Endothelial cell of hepatic sinusoid (primary cell): ENCODE measurements around the gene SAMD1.

Source experiments
- in situ Hi-C: cut with HindIII; loops from 2 replicates; pipeline ENCODE4 v1.10.0; 2017; ENCODE audit warnings: low sequenced_read_pairs

SAMD1 gene

GRCh38 chr19:14090509-14091080 is at the start of gene SAMD1:
SAMD1 (minus strand) TSS chr19:14090751.
- in situ Hi-C loops = loop anchor here (25.0 kb wide), 1 partner anchor 353 kb away; a partner anchor contains a TSS

- in situ Hi-C loops = loop anchor here (5.0 to 10.0 kb wide), 4 partner anchors 63 to 272 kb away; no protein-coding TSS in a partner anchor
These were observed 49.4 kb upstream of the SAMD1 start for GRCh38 chr19:14139944-14140343.

GRCh38 chr19:14138576-14139265 is 48.2 kb upstream of the SAMD1 start:
- in situ Hi-C loops = loop anchor here (5.0 to 10.0 kb wide), 4 partner anchors 61 to 274 kb away; no protein-coding TSS in a partner anchor

- in situ Hi-C loops = loop anchor here (5.0 to 10.0 kb wide), 4 partner anchors 59 to 276 kb away; no protein-coding TSS in a partner anchor
These were observed 46.1 kb upstream of the SAMD1 start, which contains the start of gene ASF1B for GRCh38 chr19:14136509-14137281. ASF1B (minus strand) TSS chr19:14136589; CDS start chr19:14136456, 133 bp downstream.

- in situ Hi-C loops = loop anchor here (5.0 to 10.0 kb wide), 4 partner anchors 59 to 276 kb away; no protein-coding TSS in a partner anchor
These were observed 45.5 kb upstream of the SAMD1 start for GRCh38 chr19:14135985-14136508.

GRCh38 chr19:14135355-14135754 is 44.8 kb upstream of the SAMD1 start:
- in situ Hi-C loops = loop anchor here (5.0 to 10.0 kb wide), 4 partner anchors 58 to 277 kb away; no protein-coding TSS in a partner anchor

GRCh38 chr19:14127929-14128509 is 37.5 kb upstream of the SAMD1 start:
- in situ Hi-C loops = no loop called here

- in situ Hi-C loops = no loop called here
These were observed 36.6 kb upstream of the SAMD1 start for GRCh38 chr19:14127176-14127575.

GRCh38 chr19:14122924-14123323 is 32.4 kb upstream of the SAMD1 start:
- in situ Hi-C loops = no loop called here

GRCh38 chr19:14120497-14120780 is 29.9 kb upstream of the SAMD1 start:
- in situ Hi-C loops = no loop called here

GRCh38 chr19:14119644-14120496 is 29.3 kb upstream of the SAMD1 start:
- in situ Hi-C loops = no loop called here

GRCh38 chr19:14119146-14119545 is 28.6 kb upstream of the SAMD1 start:
- in situ Hi-C loops = no loop called here

- in situ Hi-C loops = no loop called here
These were observed 27.9 kb upstream of the SAMD1 start for GRCh38 chr19:14118165-14119051.

GRCh38 chr19:14117668-14118164 is 27.2 kb upstream of the SAMD1 start, which contains the start of gene PRKACA:
PRKACA (minus strand) TSS chr19:14117762; CDS start chr19:14117547, 215 bp downstream.
- in situ Hi-C loops = no loop called here

GRCh38 chr19:14116918-14117578 is 26.5 kb upstream of the SAMD1 start:
- in situ Hi-C loops = no loop called here

- in situ Hi-C loops = no loop called here
These were observed 26.0 kb upstream of the SAMD1 start for GRCh38 chr19:14116525-14116917.

GRCh38 chr19:14115756-14116155 is 25.2 kb upstream of the SAMD1 start:
- in situ Hi-C loops = no loop called here

- in situ Hi-C loops = no loop called here
These were observed 24.3 kb upstream of the SAMD1 start for GRCh38 chr19:14114854-14115253.
